Stimulated activated CD8-positive, alpha-beta memory T cell treated with anti-CD3 and anti-CD28 coated beads, Interleukin-12 subunit alpha, Interleukin-12 subunit beta, amount 100 ng/mL, for 4 hours (primary cell): ENCODE results near the gene CD109.

Source experiments
- DNase-seq: peaks from one replicate; pipeline ENCODE4 v3.0.0-alpha.2; 2020; ENCODE audit warnings: low read depth

Gene CD109

DNA sequence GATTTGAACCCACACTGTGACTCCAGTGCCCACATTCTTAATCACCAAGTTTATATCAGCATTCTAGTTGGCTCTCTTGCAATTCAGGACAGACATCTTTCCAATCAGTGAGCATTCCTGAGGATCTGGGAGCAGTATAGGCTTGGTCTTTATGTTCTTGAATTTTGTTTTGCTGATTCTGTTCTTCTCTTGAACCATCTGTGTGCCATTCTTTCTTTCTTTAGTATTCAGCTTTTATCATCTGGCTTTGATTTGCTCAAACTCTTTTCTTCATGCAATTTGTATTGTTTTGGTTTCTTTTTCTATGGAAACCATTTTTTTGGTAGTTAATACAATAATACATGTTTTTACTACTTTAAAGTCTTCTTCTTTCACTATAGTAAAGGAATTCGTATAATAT is 162.4 kb downstream of the CD109 start:
- no peak for DNase-seq

DNA sequence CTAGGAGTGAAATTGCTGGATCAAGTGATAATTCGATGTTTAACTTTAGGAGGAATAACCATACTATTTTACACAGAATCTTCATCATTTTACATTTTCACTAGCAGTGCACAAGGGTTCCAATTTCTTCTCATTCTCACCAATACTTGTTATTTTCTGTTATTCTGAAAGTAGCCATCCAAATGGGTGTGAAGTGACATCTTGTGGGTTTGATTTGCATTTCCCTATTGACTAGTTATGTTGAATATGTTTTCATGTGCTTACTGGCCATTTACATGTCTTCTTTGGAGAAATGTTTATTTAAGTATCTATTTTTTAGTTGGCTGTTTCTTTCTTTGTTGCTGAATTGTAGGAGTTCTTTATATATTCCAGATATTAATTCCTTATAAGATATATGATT is 164.3 kb downstream of the CD109 start:
- DNase-seq = no peak

DNA sequence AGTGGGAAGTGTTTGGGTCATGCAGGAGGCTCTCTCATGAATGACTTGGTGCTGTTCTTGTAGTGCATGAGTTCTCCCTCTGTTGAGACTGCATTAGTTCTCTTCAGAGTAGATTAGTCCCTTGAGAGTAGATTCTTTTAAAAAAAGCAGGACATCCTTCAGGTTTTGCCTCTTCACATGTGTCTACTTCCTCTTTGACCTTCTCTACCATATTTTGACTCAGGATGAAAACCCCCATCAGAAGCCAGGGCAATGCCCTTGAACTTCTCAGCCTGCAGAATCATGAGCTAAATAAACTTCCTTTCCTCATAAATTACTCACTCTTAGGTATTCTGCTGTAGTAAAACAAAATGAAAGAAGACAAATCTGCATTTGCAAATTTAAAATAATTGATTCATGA is 170.3 kb downstream of the CD109 start:
- no peak for DNase-seq

DNA sequence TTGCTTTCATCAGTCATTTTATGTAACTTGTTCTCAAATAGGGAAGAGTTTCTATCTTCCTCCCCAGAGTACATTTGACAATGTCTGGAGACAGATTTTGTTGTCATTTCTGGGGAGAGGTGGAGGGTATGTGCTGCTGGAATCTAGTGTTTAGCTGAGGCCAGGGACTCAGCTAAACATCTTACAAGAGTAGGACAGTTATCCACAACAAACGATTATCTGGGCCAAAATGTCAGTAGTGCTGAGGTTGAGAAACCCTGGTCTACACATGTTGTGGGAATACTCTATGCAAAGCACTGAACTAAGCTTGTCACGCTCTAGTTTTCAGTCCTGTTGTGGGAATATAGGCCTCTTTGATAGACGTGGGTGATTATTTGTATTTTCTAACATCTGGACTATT is 171.4 kb downstream of the CD109 start:
- no peak for DNase-seq

DNA sequence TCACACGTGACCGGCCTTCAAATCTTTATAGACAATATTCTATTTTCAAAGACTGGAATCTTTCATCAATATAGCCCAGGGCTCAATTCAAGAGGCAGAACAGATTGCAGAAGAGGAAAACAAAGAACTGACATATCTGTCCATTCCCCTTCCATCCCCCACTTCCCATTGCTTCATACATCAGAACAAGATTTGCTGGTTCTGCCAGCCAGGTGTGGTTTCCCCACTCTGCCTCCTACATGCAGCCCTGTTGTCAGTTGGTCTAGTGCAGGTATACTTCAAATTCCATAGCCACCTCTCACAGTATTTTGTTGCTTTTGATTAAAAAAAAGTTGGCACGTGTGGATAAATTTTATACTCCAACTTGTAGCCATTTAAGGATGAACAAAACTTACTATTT is 174.9 kb downstream of the CD109 start:
- no peak for DNase-seq

DNA sequence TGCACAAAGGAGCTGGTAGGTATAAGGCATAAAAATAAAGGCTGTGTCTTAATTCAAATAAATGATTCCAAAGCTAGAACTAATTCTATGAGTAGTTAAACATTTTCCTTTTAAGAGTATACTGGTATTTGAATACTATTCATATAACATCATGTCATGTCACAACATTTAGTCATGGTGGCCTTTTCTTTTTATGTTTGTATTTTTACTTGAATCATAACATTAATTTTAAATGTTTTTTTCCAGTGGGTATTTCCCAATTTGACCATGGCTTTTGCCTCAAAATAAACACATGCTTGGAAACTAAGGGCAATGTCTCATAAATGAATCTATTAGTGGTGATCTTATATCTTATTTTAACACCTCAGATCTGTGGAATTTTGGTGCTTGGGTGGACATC is 177.1 kb downstream of the CD109 start:
- no peak for DNase-seq
